ENCODE results near the gene ACTL8. TPM values are rescaled to one million over a fixed set of nuclear protein-coding genes. Genes with fewer than 3 reads are reported as not detected.

ACTL8 gene
- polyA plus RNA-seq, 1 donor (not counting 4 experiments of a cell fraction or from before 2014, with no cell fraction given) = not detected

GRCh38 chr1:17797478-17797877, 42.3 kb downstream of the ACTL8 start:
- H3K79me2 ChIP-seq (ENCODE audit: control insufficient read depth, insufficient read depth, low read length) = no peaks in the 10 kb centered on the region
- peaks cover 5% of the 10 kb centered on the region for H3K27me3 ChIP-seq (ENCODE audit: control insufficient read depth, extremely low read depth, insufficient read depth, low read length)
- no peaks in the 10 kb centered on the region for H3K4me1 ChIP-seq (ENCODE audit: control insufficient read depth, extremely low read depth, insufficient read depth, low read length)
- no peak for DNase-seq (ENCODE audit: low read depth, low spot score)
- no peaks in the 10 kb centered on the region for H3K36me3 ChIP-seq (ENCODE audit: control insufficient read depth in 2 of 2, extremely low read depth in 1 of 2, insufficient read depth in 2 of 2, low read length in 2 of 2)
- no peak overlapping the region for H2AFZ ChIP-seq (ENCODE audit: control insufficient read depth, low read length)
- H3K4me2 ChIP-seq (ENCODE audit: control insufficient read depth, extremely low read depth, insufficient read depth, low read depth, low read length) = no peak overlapping the region
- no peak for TF ChIP-seq EZH2 (IDR thresholded peaks at IDR 0.05; ENCODE audit: low read length)
- TF ChIP-seq CTCF (optimal IDR thresholded peaks at IDR 0.05 in 1 of 3, IDR thresholded peaks at IDR 0.05 in 1 of 3, conservative IDR thresholded peaks at IDR 0.05 in 1 of 3; ENCODE audit: extremely low read depth in 1 of 3, insufficient read depth in 2 of 3, low read length in 3 of 3) = no peak
- no peak overlapping the region for H3K4me3 ChIP-seq (ENCODE audit: control insufficient read depth in 2 of 3, extremely low read depth in 1 of 3, insufficient read depth in 2 of 3, low read depth in 1 of 3, low read length in 3 of 3)
- H3K27ac ChIP-seq (ENCODE audit: control insufficient read depth, insufficient read depth, low read length) = no peak overlapping the region
- no peaks in the 10 kb centered on the region for H3K9me3 ChIP-seq (ENCODE audit: control insufficient read depth, low read depth, low read length)
- no peak for FAIRE-seq
- H3K9ac ChIP-seq (ENCODE audit: control insufficient read depth, extremely low read depth, insufficient read depth, low read length) = no peak overlapping the region
- dilution Hi-C loops (cut with MboI; ENCODE audit: extremely low pct_ligation_motif_present, low sequenced_read_pairs) = no loop called here
- H4K20me1 ChIP-seq (ENCODE audit: control insufficient read depth, extremely low read depth, insufficient read depth, low read length) = no peaks in the 10 kb centered on the region
- no peaks in the 10 kb centered on the region for H3K9me1 ChIP-seq (ENCODE audit: control insufficient read depth, extremely low read depth, insufficient read depth, low read length)

- Histone ChIP-seq H3K4me2 (ENCODE audit: control insufficient read depth, extremely low read depth, insufficient read depth, low read depth, low read length) (no peak overlapping the region), H3K9me1 (ENCODE audit: control insufficient read depth, extremely low read depth, insufficient read depth, low read length) (no peaks in the 10 kb centered on the region), H3K9ac (ENCODE audit: control insufficient read depth, extremely low read depth, insufficient read depth, low read length) (no peak overlapping the region), H4K20me1 (ENCODE audit: control insufficient read depth, extremely low read depth, insufficient read depth, low read length) (no peaks in the 10 kb centered on the region), H3K4me1 (ENCODE audit: control insufficient read depth, extremely low read depth, insufficient read depth, low read length) (no peaks in the 10 kb centered on the region), H3K27me3 (ENCODE audit: control insufficient read depth, extremely low read depth, insufficient read depth, low read length) (peaks cover 5% of the 10 kb centered on the region), H2AFZ (ENCODE audit: control insufficient read depth, low read length) (no peak overlapping the region), H3K9me3 (ENCODE audit: control insufficient read depth, low read depth, low read length) (no peaks in the 10 kb centered on the region), H3K27ac (ENCODE audit: control insufficient read depth, insufficient read depth, low read length) (no peak overlapping the region), H3K4me3 (ENCODE audit: control insufficient read depth in 2 of 3, extremely low read depth in 1 of 3, insufficient read depth in 2 of 3, low read depth in 1 of 3, low read length in 3 of 3) (no peak overlapping the region), H3K36me3 (ENCODE audit: control insufficient read depth in 2 of 2, extremely low read depth in 1 of 2, insufficient read depth in 2 of 2, low read length in 2 of 2) (no peaks in the 10 kb centered on the region), H3K79me2 (ENCODE audit: control insufficient read depth, insufficient read depth, low read length) (no peaks in the 10 kb centered on the region)
- DNase-seq (ENCODE audit: low read depth, low spot score) (no peak), FAIRE-seq (no peak)
- dilution Hi-C loops (cut with MboI; ENCODE audit: extremely low pct_ligation_motif_present, low sequenced_read_pairs) = no loop called here
- TF ChIP-seq CTCF (optimal IDR thresholded peaks at IDR 0.05 in 1 of 3, IDR thresholded peaks at IDR 0.05 in 1 of 3, conservative IDR thresholded peaks at IDR 0.05 in 1 of 3; ENCODE audit: extremely low read depth in 1 of 3, insufficient read depth in 2 of 3, low read length in 3 of 3) = no peak
- no peak for TF ChIP-seq EZH2 (IDR thresholded peaks at IDR 0.05; ENCODE audit: low read length)
Measured at GRCh38 chr1:17798011-17798410, 42.9 kb downstream of the ACTL8 start.

All from keratinocyte (primary cell).